Suprapubic skin (tissue), 4 donors: ENCODE results near the gene LENEP. TPM values are rescaled to one million over a fixed set of nuclear protein-coding genes. Genes with fewer than 3 reads are reported as not detected.
A peak's percentile ranks its signal among the peaks of the same experiment; 100 is the strongest.

ENCODE experiments used
- DNase-seq, 2 donors: peaks; one replicate each; pipeline ENCODE4 v3.0.0-alpha.2; 2019; ENCODE audit warnings: low spot score in 2 of 2
- H3K27ac ChIP-seq: fragments of 200-600 bp; sonication (generic); one replicate; pipeline ENCODE4 v1.5.1; 2019
- H3K27me3 ChIP-seq: fragments of 200-600 bp; sonication (generic); one replicate; pipeline ENCODE4 v1.5.1; 2019
- H3K36me3 ChIP-seq: fragments of 200-600 bp; sonication (generic); one replicate; pipeline ENCODE4 v1.5.1; 2019
- H3K4me1 ChIP-seq: fragments of 200-600 bp; sonication (generic); one replicate; pipeline ENCODE4 v1.5.1; 2019
- H3K4me3 ChIP-seq: fragments of 200-600 bp; sonication (generic); one replicate; pipeline ENCODE4 v1.5.1; 2019; ENCODE audit warnings: mild to moderate bottlenecking
- H3K9me3 ChIP-seq: fragments of 200-600 bp; sonication (generic); one replicate; pipeline ENCODE4 v1.5.1; 2019
- EP300 ChIP-seq: sonication (generic); formaldehyde crosslinking; IDR thresholded peaks from one replicate; pipeline ENCODE4 v1.6.1; 2017; ENCODE audit warnings: antibody characterized with exemption
- POLR2A ChIP-seq, 2 donors: fragments of 450-650 bp; IDR thresholded peaks; one replicate each; pipeline ENCODE4 v1.6.1; 2017; ENCODE audit warnings: antibody characterized with exemption in 2 of 2, mild to moderate bottlenecking in 2 of 2, moderate library complexity in 2 of 2
- POLR2AphosphoS5 ChIP-seq, 3 donors: sonication (generic); formaldehyde crosslinking; IDR thresholded peaks; one replicate each; pipeline ENCODE4 v1.6.1; 2017; ENCODE audit warnings: antibody characterized with exemption in 3 of 3
- WGBS: methylation state at CpG from one replicate; pipeline ENCODE4 v1.1.5; 2018; 5-methylcytosine and 5-hydroxymethylcytosine counted together
- total RNA-seq, 4 donors: library from RNA; depleted of rRNA; stranded (reverse); fragments of >200 nt; gene quantifications; one replicate each; pipeline ENCODE4 v1.1.0, GENCODE V29; 2016
- TF ChIP-seq, protein P1 (sequence below), 2 donors: fragments of 200-600 bp in 1 of 2; fragments of 450-650 bp in 1 of 2; sonication (generic) in 1 of 2; IDR thresholded peaks; one replicate each; pipeline ENCODE4 v1.5.1; 2016 to 2019; ENCODE audit warnings: antibody characterized with exemption in 2 of 2, mild to moderate bottlenecking in 1 of 2, moderate library complexity in 1 of 2

The LENEP gene
- total RNA-seq, 4 donors from 2014 or later, result 3.0 TPM; not detected in 3

DNA sequence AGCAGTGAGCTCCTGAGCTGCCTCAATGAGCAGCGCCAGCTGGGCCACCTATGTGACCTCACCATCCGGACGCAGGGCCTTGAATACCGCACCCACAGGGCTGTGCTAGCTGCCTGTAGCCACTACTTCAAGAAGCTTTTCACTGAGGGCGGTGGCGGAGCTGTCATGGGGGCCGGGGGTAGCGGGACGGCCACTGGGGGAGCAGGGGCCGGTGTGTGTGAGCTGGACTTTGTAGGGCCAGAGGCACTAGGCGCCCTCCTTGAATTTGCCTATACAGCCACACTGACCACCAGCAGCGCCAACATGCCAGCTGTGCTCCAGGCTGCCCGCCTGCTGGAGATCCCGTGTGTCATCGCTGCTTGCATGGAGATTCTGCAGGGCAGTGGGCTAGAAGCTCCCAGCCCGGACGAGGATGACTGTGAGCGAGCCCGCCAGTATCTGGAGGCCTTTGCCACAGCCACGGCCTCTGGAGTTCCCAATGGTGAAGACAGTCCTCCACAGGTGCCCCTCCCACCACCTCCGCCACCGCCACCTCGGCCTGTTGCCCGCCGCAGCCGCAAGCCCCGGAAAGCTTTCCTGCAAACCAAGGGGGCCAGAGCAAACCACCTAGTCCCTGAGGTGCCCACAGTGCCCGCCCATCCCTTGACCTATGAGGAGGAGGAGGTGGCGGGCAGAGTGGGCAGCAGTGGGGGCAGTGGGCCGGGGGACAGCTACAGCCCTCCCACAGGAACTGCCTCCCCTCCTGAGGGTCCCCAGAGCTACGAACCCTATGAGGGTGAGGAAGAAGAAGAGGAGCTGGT lies 21.5 kb downstream of the LENEP start:
- Histone ChIP-seq H3K27ac (peak overlapping the region; percentile 96), H3K27me3 (no peaks in the 10 kb centered on the region), H3K36me3 (peaks cover 25% of the 10 kb centered on the region), H3K4me3 (no peak overlapping the region), H3K9me3 (no peaks in the 10 kb centered on the region), H3K4me1 (peaks cover 97% of the 10 kb centered on the region)
- 84% methylated on average over 12 of the region's 31 CpGs for WGBS
- no peak for DNase-seq
- TF ChIP-seq, protein P1, sequence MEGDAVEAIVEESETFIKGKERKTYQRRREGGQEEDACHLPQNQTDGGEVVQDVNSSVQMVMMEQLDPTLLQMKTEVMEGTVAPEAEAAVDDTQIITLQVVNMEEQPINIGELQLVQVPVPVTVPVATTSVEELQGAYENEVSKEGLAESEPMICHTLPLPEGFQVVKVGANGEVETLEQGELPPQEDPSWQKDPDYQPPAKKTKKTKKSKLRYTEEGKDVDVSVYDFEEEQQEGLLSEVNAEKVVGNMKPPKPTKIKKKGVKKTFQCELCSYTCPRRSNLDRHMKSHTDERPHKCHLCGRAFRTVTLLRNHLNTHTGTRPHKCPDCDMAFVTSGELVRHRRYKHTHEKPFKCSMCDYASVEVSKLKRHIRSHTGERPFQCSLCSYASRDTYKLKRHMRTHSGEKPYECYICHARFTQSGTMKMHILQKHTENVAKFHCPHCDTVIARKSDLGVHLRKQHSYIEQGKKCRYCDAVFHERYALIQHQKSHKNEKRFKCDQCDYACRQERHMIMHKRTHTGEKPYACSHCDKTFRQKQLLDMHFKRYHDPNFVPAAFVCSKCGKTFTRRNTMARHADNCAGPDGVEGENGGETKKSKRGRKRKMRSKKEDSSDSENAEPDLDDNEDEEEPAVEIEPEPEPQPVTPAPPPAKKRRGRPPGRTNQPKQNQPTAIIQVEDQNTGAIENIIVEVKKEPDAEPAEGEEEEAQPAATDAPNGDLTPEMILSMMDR (IDR thresholded peaks at IDR 0.05), result no peak
- TF ChIP-seq EP300 (no peak), POLR2A (IDR thresholded peaks at IDR 0.05) (no peak)

DNA sequence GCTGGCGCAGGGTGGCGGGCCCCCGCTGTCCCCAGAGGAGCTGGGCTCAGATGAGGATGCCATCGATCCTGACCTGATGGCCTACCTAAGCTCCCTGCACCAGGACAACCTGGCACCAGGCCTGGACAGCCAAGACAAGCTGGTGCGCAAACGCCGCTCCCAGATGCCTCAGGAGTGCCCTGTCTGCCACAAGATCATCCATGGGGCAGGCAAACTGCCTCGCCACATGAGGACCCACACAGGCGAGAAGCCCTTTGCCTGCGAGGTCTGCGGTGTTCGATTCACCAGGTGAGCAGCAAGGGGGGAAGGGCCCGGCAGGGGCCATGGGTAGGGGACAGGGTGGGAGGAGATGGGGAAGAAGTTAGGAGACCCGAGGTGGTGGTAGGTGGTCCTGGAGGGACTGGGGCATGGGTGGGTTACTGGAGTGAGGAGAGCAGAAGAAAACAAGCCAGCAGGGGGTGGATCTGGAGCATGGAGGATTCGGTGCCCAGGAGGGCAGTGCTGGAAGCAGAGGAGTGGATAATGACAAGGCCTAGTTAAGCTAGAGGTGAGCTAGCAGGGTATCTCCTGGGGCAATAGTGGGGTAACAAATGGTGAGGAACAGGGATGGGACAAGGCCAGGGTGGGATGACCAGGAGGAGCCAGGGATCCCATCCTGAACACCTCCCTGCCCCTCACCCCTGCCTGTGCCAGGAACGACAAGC lies 22.3 kb downstream of the LENEP start:
- H3K9me3 ChIP-seq, result no peaks in the 10 kb centered on the region
- peaks cover 97% of the 10 kb centered on the region for H3K4me1 ChIP-seq
- 56% methylated on average over 9 of the region's 16 CpGs for WGBS
- H3K27me3 ChIP-seq, result no peaks in the 10 kb centered on the region
- DNase-seq, result no peak
- peak overlapping the region; percentile 94 for H3K27ac ChIP-seq
- TF ChIP-seq EP300 (no peak), POLR2A (IDR thresholded peaks at IDR 0.05) (no peak), POLR2AphosphoS5 (IDR thresholded peaks at IDR 0.05) (no peak)
- TF ChIP-seq, protein P1 (IDR thresholded peaks at IDR 0.05), result no peak
- no peak overlapping the region for H3K4me3 ChIP-seq
- peaks cover 25% of the 10 kb centered on the region for H3K36me3 ChIP-seq

DNA sequence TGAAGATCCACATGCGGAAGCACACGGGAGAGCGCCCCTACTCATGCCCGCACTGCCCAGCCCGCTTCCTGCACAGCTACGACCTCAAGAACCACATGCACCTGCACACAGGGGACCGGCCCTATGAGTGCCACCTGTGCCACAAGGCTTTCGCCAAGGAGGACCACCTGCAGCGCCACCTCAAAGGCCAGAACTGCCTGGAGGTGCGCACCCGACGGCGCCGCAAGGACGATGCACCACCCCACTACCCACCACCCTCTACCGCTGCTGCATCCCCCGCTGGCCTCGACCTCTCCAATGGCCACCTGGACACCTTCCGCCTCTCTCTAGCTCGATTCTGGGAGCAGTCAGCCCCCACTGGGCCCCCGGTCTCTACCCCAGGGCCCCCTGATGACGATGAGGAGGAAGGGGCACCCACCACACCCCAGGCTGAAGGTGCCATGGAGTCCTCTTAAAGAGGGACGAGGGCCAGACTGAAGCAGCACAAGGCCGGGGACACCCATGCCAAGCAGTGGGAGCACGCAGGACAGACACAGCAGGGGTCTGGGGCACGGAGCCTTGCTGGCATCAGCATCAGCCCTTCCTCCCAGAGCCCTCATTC lies 22.9 kb downstream of the LENEP start:
- peaks cover 25% of the 10 kb centered on the region for H3K36me3 ChIP-seq

DNA sequence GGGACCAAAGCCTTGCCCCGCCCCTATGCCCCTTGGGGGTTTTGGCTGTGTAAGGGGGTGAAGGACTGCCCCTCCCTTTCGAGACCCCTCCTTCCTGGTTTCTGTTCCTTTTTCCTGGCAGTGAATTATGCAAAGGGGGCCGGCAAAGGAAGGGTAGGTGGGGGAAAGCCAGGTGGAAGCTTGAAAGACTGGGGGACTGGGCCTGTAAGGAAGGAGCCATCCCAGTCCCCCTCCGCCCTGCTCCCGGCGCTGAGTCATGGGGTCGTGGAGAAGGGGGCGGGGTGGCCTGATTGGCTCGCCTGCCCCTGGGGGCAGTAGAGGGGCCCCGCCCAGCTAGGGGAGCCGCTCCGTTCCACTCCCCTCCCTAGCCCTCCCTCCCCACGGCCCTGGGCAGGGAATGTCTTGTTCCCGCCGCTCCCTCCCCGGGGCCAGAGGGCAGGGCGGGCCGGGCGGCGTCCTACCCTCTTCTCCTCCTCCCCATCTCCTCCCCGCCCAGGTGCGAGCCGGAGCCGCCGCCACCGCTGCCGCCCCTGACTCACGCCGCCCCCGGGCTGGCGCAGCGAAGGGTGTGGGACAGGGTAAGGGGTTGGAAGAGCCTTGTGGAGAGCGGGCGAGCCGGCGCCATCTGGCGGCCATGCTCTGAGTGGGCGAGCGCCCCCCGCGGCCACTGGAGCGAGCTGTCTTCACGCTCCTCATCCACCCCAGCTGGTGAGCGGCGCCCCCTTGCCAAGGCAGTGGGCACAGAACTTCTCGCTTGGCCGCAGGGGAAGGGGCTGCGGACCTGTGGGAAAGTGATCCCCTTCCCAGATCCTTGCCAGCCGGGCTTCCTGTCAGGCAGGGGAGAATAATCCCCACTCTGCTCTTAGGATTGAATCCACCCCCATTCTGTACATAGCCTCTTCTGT lies 23.9 kb downstream of the LENEP start:
- WGBS, result 10% methylated on average over 7 of the region's 49 CpGs
- Histone ChIP-seq H3K9me3 (no peaks in the 10 kb centered on the region), H3K27ac (peak overlapping the region; percentile 94), H3K4me1 (peaks cover 83% of the 10 kb centered on the region), H3K4me3 (peak overlapping the region; percentile 38), H3K36me3 (peaks cover 25% of the 10 kb centered on the region), H3K27me3 (no peaks in the 10 kb centered on the region)
- TF ChIP-seq POLR2A (IDR thresholded peaks at IDR 0.05) (no peak), EP300 (peak; percentile 5), POLR2AphosphoS5 (IDR thresholded peaks at IDR 0.05) (peak; percentile 59 to 99 (median 99))
- TF ChIP-seq, protein P1 (IDR thresholded peaks at IDR 0.05), result peak; percentile 97 to 99
- DNase-seq, result peak; percentile 95 to 97

More for the DNA sequence above, 22.9 kb downstream of the LENEP start:
- DNase-seq, result no peak
- WGBS, result 70% methylated on average over 18 of the region's 26 CpGs
- H3K27me3 ChIP-seq, result no peaks in the 10 kb centered on the region
- H3K4me3 ChIP-seq, result peak overlapping the region; percentile 38
- peaks cover 90% of the 10 kb centered on the region for H3K4me1 ChIP-seq
- TF ChIP-seq POLR2AphosphoS5 (IDR thresholded peaks at IDR 0.05) (no peak), POLR2A (IDR thresholded peaks at IDR 0.05) (no peak), EP300 (no peak)
- TF ChIP-seq, protein P1 (IDR thresholded peaks at IDR 0.05), result no peak
- no peaks in the 10 kb centered on the region for H3K9me3 ChIP-seq
- peak overlapping the region; percentile 94 for H3K27ac ChIP-seq
